Measurements from ENCODE around the gene STAT2. TPM values are rescaled to one million over a fixed set of nuclear protein-coding genes. Genes with fewer than 3 reads are reported as not detected.

Gene STAT2
- total and polyA plus RNA-seq, 9 of the 15 experiments (the other 6 are each of a cell fraction or from before 2014, with no cell fraction given), result 15.5 to 46.9 (median 40.1) TPM

GRCh38 chr12:56337753-56338251 is 22.1 kb downstream of the STAT2 start (continued):
- TF ChIP-seq ARHGAP35 (IDR thresholded peaks at IDR 0.05; ENCODE audit: partially characterized antibody), result no peak
- TF ChIP-seq GABPB2 (CRISPR knock-in tag; conservative IDR thresholded peaks at IDR 0.05), result no peak
- TF ChIP-seq ARNT (IDR thresholded peaks at IDR 0.05), result no peak
- TF ChIP-seq BDP1 (IDR thresholded peaks at IDR 0.05; ENCODE audit: insufficient read depth, insufficient read length), result no peak
- peak; percentile 94 for TF ChIP-seq DMBX1 (CRISPR knock-in tag; IDR thresholded peaks at IDR 0.05; ENCODE audit: borderline replicate concordance)
- no peak for TF ChIP-seq KDM1A (IDR thresholded peaks at IDR 0.05)
- no peak for TF ChIP-seq ARID3A (IDR thresholded peaks at IDR 0.05; ENCODE audit: borderline replicate concordance, low read depth, low read length)
- no peak for TF ChIP-seq MAX (CRISPR knock-in tag; IDR thresholded peaks at IDR 0.05)
- no peak for TF ChIP-seq CHD4 (IDR thresholded peaks at IDR 0.05; ENCODE audit: insufficient read depth, insufficient replicate concordance, low read depth, low read length, poor library complexity, severe bottlenecking)
- TF ChIP-seq ADNP (tag; IDR thresholded peaks at IDR 0.05), result no peak
- TF ChIP-seq POLR3A (IDR thresholded peaks at IDR 0.05; ENCODE audit: borderline replicate concordance, extremely low read depth, insufficient read depth, insufficient read length), result no peak
- TF ChIP-seq ZBED1 (IDR thresholded peaks at IDR 0.05), result no peak
- no peak for TF ChIP-seq SMARCB1 (IDR thresholded peaks at IDR 0.05; ENCODE audit: insufficient read length, low read depth)
- no peak for TF ChIP-seq NCOR1 (IDR thresholded peaks at IDR 0.05)
- no peak for TF ChIP-seq MTA2 (IDR thresholded peaks at IDR 0.05; ENCODE audit: low read depth)
- no peak for TF ChIP-seq PPARD (CRISPR knock-in tag; IDR thresholded peaks at IDR 0.05)
- TF ChIP-seq ZNF696 (CRISPR knock-in tag; conservative IDR thresholded peaks at IDR 0.05), result no peak
- no peak for TF ChIP-seq PRMT5 (CRISPR knock-in tag; IDR thresholded peaks at IDR 0.05)
- TF ChIP-seq ZBTB49 (CRISPR knock-in tag; IDR thresholded peaks at IDR 0.05; ENCODE audit: borderline replicate concordance), result 0 out of 2 replicates have a peak, but pooled peaks have one; percentile 50
- TF ChIP-seq HOMEZ (CRISPR knock-in tag; IDR thresholded peaks at IDR 0.05), result no peak
- TF ChIP-seq NCOA4 (IDR thresholded peaks at IDR 0.05; ENCODE audit: partially characterized antibody), result no peak
- peak; percentile 37; the same call in 1 of the 2 replicates for TF ChIP-seq ZBTB12 (CRISPR knock-in tag; IDR thresholded peaks at IDR 0.05)
- TF ChIP-seq EHMT2 (IDR thresholded peaks at IDR 0.05), result no peak
- no peak for TF ChIP-seq CCAR2 (IDR thresholded peaks at IDR 0.05; ENCODE audit: low read depth, low read length)

Measured in K562 (cell line).